Stomach (tissue), 4 donors: ENCODE measurements around the gene GKN1.

ENCODE experiments used
- CTCF ChIP-seq, 7 experiments: fragments of 450-650 bp in 4 of 7; fragments of 200-600 bp in 3 of 7; sonication (generic) in 3 of 7; IDR thresholded peaks; one replicate each; pipeline ENCODE4 v1.5.1; 2016 to 2019; ENCODE audit warnings: antibody characterized with exemption in 7 of 7, control low read depth in 2 of 7, mild to moderate bottlenecking in 1 of 7
- EP300 ChIP-seq: sonication (generic); formaldehyde crosslinking; IDR thresholded peaks from one replicate; pipeline ENCODE4 v1.6.1; 2017; ENCODE audit warnings: antibody characterized with exemption
- POLR2AphosphoS5 ChIP-seq, 3 donors: sonication (generic); formaldehyde crosslinking; IDR thresholded peaks; one replicate each; pipeline ENCODE4 v1.6.1; 2016; ENCODE audit warnings: antibody characterized with exemption in 3 of 3

- no peak for TF ChIP-seq CTCF (IDR thresholded peaks at IDR 0.05)
- TF ChIP-seq EP300, result no peak
- no peak for TF ChIP-seq POLR2AphosphoS5 (IDR thresholded peaks at IDR 0.05)
These were observed 39.0 kb upstream of the GKN1 start for GRCh38 chr2:68935471-68935870.
